ENCODE measurements around the gene CHST11.

CHST11 gene

GRCh38 chr12:104637604-104638003, 180.9 kb downstream of the CHST11 start:
- DNase-seq, result no peak

- no peak for DNase-seq
Observed at GRCh38 chr12:104638218-104638850, 181.6 kb downstream of the CHST11 start.

GRCh38 chr12:104638851-104639240, 182.1 kb downstream of the CHST11 start:
- no peak for DNase-seq

GRCh38 chr12:104640956-104641355, 184.2 kb downstream of the CHST11 start:
- no peak for DNase-seq

GRCh38 chr12:104641862-104642261, 185.1 kb downstream of the CHST11 start:
- no peak for DNase-seq

GRCh38 chr12:104643093-104643818, 186.5 kb downstream of the CHST11 start:
- DNase-seq, result no peak

GRCh38 chr12:104643819-104644669, 187.3 kb downstream of the CHST11 start:
- no peak for DNase-seq

- no peak for DNase-seq
Observed at GRCh38 chr12:104648756-104649155, 192.0 kb downstream of the CHST11 start.

GRCh38 chr12:104649217-104649824, 192.6 kb downstream of the CHST11 start:
- DNase-seq, result no peak

- DNase-seq, result no peak
Observed at GRCh38 chr12:104649921-104650320, 193.2 kb downstream of the CHST11 start.

- no peak for DNase-seq
Observed at GRCh38 chr12:104650541-104650940, 193.8 kb downstream of the CHST11 start.

GRCh38 chr12:104651811-104652210, 195.1 kb downstream of the CHST11 start:
- no peak for DNase-seq

GRCh38 chr12:104652358-104652757, 195.6 kb downstream of the CHST11 start:
- DNase-seq, result no peak

GRCh38 chr12:104652910-104653309, 196.2 kb downstream of the CHST11 start:
- no peak for DNase-seq

GRCh38 chr12:104653730-104654664, 197.2 kb downstream of the CHST11 start:
- no peak for DNase-seq

- DNase-seq, result no peak
Observed at GRCh38 chr12:104654665-104655609, 198.2 kb downstream of the CHST11 start.

GRCh38 chr12:104656383-104656782, 199.6 kb downstream of the CHST11 start:
- no peak for DNase-seq

GRCh38 chr12:104656921-104657320, 200.2 kb downstream of the CHST11 start:
- DNase-seq, result no peak

GRCh38 chr12:104657726-104658484, 201.2 kb downstream of the CHST11 start:
- DNase-seq, result no peak

GRCh38 chr12:104659058-104659457, 202.3 kb downstream of the CHST11 start:
- no peak for DNase-seq

Data from activated CD4-positive, CD25-positive, alpha-beta regulatory T cell treated with anti-CD3 and anti-CD28 coated beads, Interleukin-2, amount 50 U/mL, for 72 hours (primary cell).